Activated naive CD8-positive, alpha-beta T cell treated with anti-CD3 and anti-CD28 coated beads, Interleukin-2, amount 50 U/mL, for 16 hours (primary cell): Measurements from ENCODE around the gene VRK2.

Experiments used
- DNase-seq: peaks from one replicate; pipeline ENCODE4 v3.0.0-alpha.2; 2020; ENCODE audit warnings: low read depth, low spot score

Gene VRK2

GRCh38 chr2:58046585-58047372 lies at the start of gene VRK2:
Gene VRK2 (plus strand): TSS chr2:58046806. CDS start chr2:58048832, 2,026 bp downstream.
- DNase-seq, result peak; percentile 53

- no peak for DNase-seq
These were observed 40.2 kb upstream of the VRK2 start for GRCh38 chr2:58006256-58006951.

- no peak for DNase-seq
These were observed 39.7 kb upstream of the VRK2 start for GRCh38 chr2:58006952-58007284.

- no peak for DNase-seq
These were observed 36.0 kb upstream of the VRK2 start for GRCh38 chr2:58010599-58010998.

- no peak for DNase-seq
These were observed 27.4 kb upstream of the VRK2 start for GRCh38 chr2:58019229-58019628.

- no peak for DNase-seq
These were observed 21.3 kb upstream of the VRK2 start for GRCh38 chr2:58025150-58025933.

- no peak for DNase-seq
These were observed 19.6 kb upstream of the VRK2 start for GRCh38 chr2:58027029-58027428.

- no peak for DNase-seq
These were observed 15.8 kb upstream of the VRK2 start for GRCh38 chr2:58030771-58031170.

GRCh38 chr2:58032016-58032763 lies 14.4 kb upstream of the VRK2 start:
- no peak for DNase-seq

GRCh38 chr2:58032764-58033080 lies 13.9 kb upstream of the VRK2 start:
- no peak for DNase-seq

GRCh38 chr2:58033530-58033929 lies 13.1 kb upstream of the VRK2 start:
- DNase-seq, result no peak

- DNase-seq, result no peak
These were observed 11.3 kb upstream of the VRK2 start for GRCh38 chr2:58035352-58035751.

- DNase-seq, result no peak
These were observed 7.4 kb upstream of the VRK2 start for GRCh38 chr2:58039170-58039611.

- no peak for DNase-seq
These were observed 4.1 kb upstream of the VRK2 start for GRCh38 chr2:58042486-58042970.

GRCh38 chr2:58044145-58044544 lies 2.5 kb upstream of the VRK2 start:
- DNase-seq, result no peak

GRCh38 chr2:58045580-58046334 lies 849 bp upstream of the VRK2 start:
- DNase-seq, result no peak

- DNase-seq, result no peak
These were observed 346 bp upstream of the VRK2 start for GRCh38 chr2:58046335-58046584.

GRCh38 chr2:58047373-58047935 lies 848 bp downstream of the VRK2 start:
- DNase-seq, result no peak

- no peak for DNase-seq
These were observed 1.4 kb downstream of the VRK2 start for GRCh38 chr2:58047961-58048360.

GRCh38 chr2:58051445-58051844 lies 4.8 kb downstream of the VRK2 start:
- no peak for DNase-seq

GRCh38 chr2:58052978-58053377 lies 6.4 kb downstream of the VRK2 start:
- DNase-seq, result no peak
